ENCODE data around the gene FAM222B. TPM values are rescaled to one million over a fixed set of nuclear protein-coding genes. Genes with fewer than 3 reads are reported as not detected.
"Not testable (repeated sequence)": the region's sequence is repeated elsewhere in the genome, so short reads cannot be mapped to it uniquely, and the experiment has no call there.

Gene FAM222B
- total RNA-seq, 1 experiment from 2014 or later = 3.1 TPM

- DNase-seq (ENCODE audit: low read depth) = no peak
Measured at GRCh38 chr17:28843816-28844148, 1.2 kb upstream of the FAM222B start.

GRCh38 chr17:28841901-28842281 lies 699 bp downstream of the FAM222B start:
- no peak for DNase-seq (ENCODE audit: low read depth)

- no peak for DNase-seq (ENCODE audit: low read depth)
Measured at GRCh38 chr17:28839221-28839620, 3.4 kb downstream of the FAM222B start.

- not testable (repeated sequence) for DNase-seq (ENCODE audit: low read depth)
Measured at GRCh38 chr17:28836541-28836940, 6.0 kb downstream of the FAM222B start.

GRCh38 chr17:28834420-28834819 lies 8.2 kb downstream of the FAM222B start:
- DNase-seq (ENCODE audit: low read depth) = no peak

GRCh38 chr17:28828294-28829040 lies 14.1 kb downstream of the FAM222B start:
- no peak for DNase-seq (ENCODE audit: low read depth)

- DNase-seq (ENCODE audit: low read depth) = no peak
Measured at GRCh38 chr17:28827672-28828071, 14.9 kb downstream of the FAM222B start.

- DNase-seq (ENCODE audit: low read depth) = no peak
Measured at GRCh38 chr17:28819582-28819981, 23.0 kb downstream of the FAM222B start.

- no peak for DNase-seq (ENCODE audit: low read depth)
Measured at GRCh38 chr17:28818819-28819221, 23.8 kb downstream of the FAM222B start.

GRCh38 chr17:28816540-28816939 lies 26.1 kb downstream of the FAM222B start:
- DNase-seq (ENCODE audit: low read depth) = no peak

GRCh38 chr17:28812748-28813377 lies 29.7 kb downstream of the FAM222B start:
- DNase-seq (ENCODE audit: low read depth) = no peak

- peak; percentile 99 for DNase-seq (ENCODE audit: low read depth)
Measured at GRCh38 chr17:28812091-28812747, 30.4 kb downstream of the FAM222B start.

GRCh38 chr17:28811651-28812090 lies 30.9 kb downstream of the FAM222B start:
- DNase-seq (ENCODE audit: low read depth) = peak; percentile 27

- no peak for DNase-seq (ENCODE audit: low read depth)
Measured at GRCh38 chr17:28810437-28810836, 32.2 kb downstream of the FAM222B start.

GRCh38 chr17:28807925-28808634 lies 34.5 kb downstream of the FAM222B start:
- peak; percentile 78 for DNase-seq (ENCODE audit: low read depth)

- DNase-seq (ENCODE audit: low read depth) = no peak
Measured at GRCh38 chr17:28796062-28796461, 46.5 kb downstream of the FAM222B start.

- DNase-seq (ENCODE audit: low read depth) = not testable (repeated sequence)
Measured at GRCh38 chr17:28794846-28795441, 47.6 kb downstream of the FAM222B start.

- DNase-seq (ENCODE audit: low read depth) = no peak
Measured at GRCh38 chr17:28792877-28793661, 49.5 kb downstream of the FAM222B start.

- no peak for DNase-seq (ENCODE audit: low read depth)
Measured at GRCh38 chr17:28788100-28788499, 54.5 kb downstream of the FAM222B start.

- no peak for DNase-seq (ENCODE audit: low read depth)
Measured at GRCh38 chr17:28783161-28783560, 59.4 kb downstream of the FAM222B start.

GRCh38 chr17:28779601-28780000 lies 63.0 kb downstream of the FAM222B start:
- DNase-seq (ENCODE audit: low read depth) = not testable (repeated sequence)

Measured in Daoy (cell line).